ENCODE results near the gene PRSS48.
"Not testable (repeated sequence)": the region's sequence is repeated elsewhere in the genome, so short reads cannot be mapped to it uniquely, and the experiment has no call there.

PRSS48 gene

GRCh38 chr4:151276787-151277562 is at the start of gene PRSS48:
PRSS48 (plus strand) TSS chr4:151277161; CDS start chr4:151277173, 12 bp downstream.
- no peak for DNase-seq

GRCh38 chr4:151227172-151227571 is 49.8 kb upstream of the PRSS48 start:
- no peak for DNase-seq

GRCh38 chr4:151227731-151228130 is 49.2 kb upstream of the PRSS48 start:
- DNase-seq: no peak

GRCh38 chr4:151228189-151229119 is 48.5 kb upstream of the PRSS48 start:
- DNase-seq: no peak

- DNase-seq: no peak
Observed at GRCh38 chr4:151231915-151232595, 44.9 kb upstream of the PRSS48 start.

- no peak for DNase-seq
Observed at GRCh38 chr4:151233600-151233999, 43.4 kb upstream of the PRSS48 start.

- not testable (repeated sequence) for DNase-seq
Observed at GRCh38 chr4:151235373-151235772, 41.6 kb upstream of the PRSS48 start.

GRCh38 chr4:151236036-151236435 is 40.9 kb upstream of the PRSS48 start:
- no peak for DNase-seq

- DNase-seq: no peak
Observed at GRCh38 chr4:151238477-151238876, 38.5 kb upstream of the PRSS48 start.

- DNase-seq: no peak
Observed at GRCh38 chr4:151239608-151240007, 37.4 kb upstream of the PRSS48 start.

- no peak for DNase-seq
Observed at GRCh38 chr4:151242305-151242704, 34.7 kb upstream of the PRSS48 start.

- no peak for DNase-seq
Observed at GRCh38 chr4:151246742-151247141, 30.2 kb upstream of the PRSS48 start.

- DNase-seq: no peak
Observed at GRCh38 chr4:151247395-151247794, 29.6 kb upstream of the PRSS48 start.

- DNase-seq: no peak
Observed at GRCh38 chr4:151248519-151248918, 28.4 kb upstream of the PRSS48 start.

GRCh38 chr4:151250706-151251105 is 26.3 kb upstream of the PRSS48 start:
- no peak for DNase-seq

GRCh38 chr4:151251603-151252304 is 25.2 kb upstream of the PRSS48 start:
- no peak for DNase-seq

- not testable (repeated sequence) for DNase-seq
Observed at GRCh38 chr4:151255226-151255625, 21.7 kb upstream of the PRSS48 start.

- DNase-seq: not testable (repeated sequence)
Observed at GRCh38 chr4:151255680-151256079, 21.3 kb upstream of the PRSS48 start.

GRCh38 chr4:151256134-151256533 is 20.8 kb upstream of the PRSS48 start:
- DNase-seq: no peak

GRCh38 chr4:151257704-151258103 is 19.3 kb upstream of the PRSS48 start:
- DNase-seq: no peak

GRCh38 chr4:151259752-151260151 is 17.2 kb upstream of the PRSS48 start:
- no peak for DNase-seq

- no peak for DNase-seq
Observed at GRCh38 chr4:151260526-151260925, 16.4 kb upstream of the PRSS48 start.

- DNase-seq: no peak
Observed at GRCh38 chr4:151263455-151263854, 13.5 kb upstream of the PRSS48 start.

Measured in GOT3 (cell line).